ENCODE data around the gene AKT1.

DNA sequence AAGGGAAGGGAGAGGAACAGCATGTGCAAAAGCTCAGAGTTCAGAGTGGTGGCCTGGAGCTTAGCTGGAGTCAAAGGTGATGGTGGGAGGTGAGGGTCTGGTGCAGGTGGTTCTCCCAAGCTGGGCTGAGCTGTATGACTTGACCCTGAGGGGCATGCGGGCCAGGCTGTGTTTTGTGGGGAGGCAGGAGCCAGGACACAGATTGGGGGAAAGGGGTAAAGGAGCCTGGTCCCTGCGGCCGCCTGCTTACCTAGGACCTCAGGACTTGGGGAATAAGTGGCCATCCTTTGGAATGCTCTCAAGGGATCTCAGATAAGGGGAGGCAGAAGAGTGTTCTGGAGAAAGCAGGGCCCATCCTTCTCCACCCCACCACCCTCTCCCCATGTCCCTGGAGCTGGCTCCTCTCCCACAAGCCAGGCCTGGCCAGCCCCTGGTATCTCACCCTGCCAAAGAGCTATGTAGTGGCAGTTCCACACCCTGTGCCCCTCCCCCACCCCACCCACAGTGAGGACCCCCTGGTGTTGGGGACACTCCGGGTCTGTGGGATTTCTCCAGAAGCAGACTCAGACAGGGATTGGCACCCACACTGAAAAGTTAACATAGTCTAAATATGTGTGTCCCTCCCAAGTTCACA, 49.6 kb upstream of the AKT1 start:
- TF ChIP-seq, protein P1, sequence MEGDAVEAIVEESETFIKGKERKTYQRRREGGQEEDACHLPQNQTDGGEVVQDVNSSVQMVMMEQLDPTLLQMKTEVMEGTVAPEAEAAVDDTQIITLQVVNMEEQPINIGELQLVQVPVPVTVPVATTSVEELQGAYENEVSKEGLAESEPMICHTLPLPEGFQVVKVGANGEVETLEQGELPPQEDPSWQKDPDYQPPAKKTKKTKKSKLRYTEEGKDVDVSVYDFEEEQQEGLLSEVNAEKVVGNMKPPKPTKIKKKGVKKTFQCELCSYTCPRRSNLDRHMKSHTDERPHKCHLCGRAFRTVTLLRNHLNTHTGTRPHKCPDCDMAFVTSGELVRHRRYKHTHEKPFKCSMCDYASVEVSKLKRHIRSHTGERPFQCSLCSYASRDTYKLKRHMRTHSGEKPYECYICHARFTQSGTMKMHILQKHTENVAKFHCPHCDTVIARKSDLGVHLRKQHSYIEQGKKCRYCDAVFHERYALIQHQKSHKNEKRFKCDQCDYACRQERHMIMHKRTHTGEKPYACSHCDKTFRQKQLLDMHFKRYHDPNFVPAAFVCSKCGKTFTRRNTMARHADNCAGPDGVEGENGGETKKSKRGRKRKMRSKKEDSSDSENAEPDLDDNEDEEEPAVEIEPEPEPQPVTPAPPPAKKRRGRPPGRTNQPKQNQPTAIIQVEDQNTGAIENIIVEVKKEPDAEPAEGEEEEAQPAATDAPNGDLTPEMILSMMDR (IDR thresholded peaks at IDR 0.05), result no peak
- no peak for TF ChIP-seq POLR2AphosphoS5 (IDR thresholded peaks at IDR 0.05)
- TF ChIP-seq POLR2A (IDR thresholded peaks at IDR 0.05), result no peak
